Type B pancreatic cell (in vitro differentiated cells): ENCODE results near the gene SARS1. TPM values are rescaled to one million over a fixed set of nuclear protein-coding genes. Genes with fewer than 3 reads are reported as not detected.
A peak's percentile ranks its signal among the peaks of the same experiment; 100 is the strongest.

Experiments used
- DNase-seq: peaks from one replicate; pipeline ENCODE4 v3.0.0; 2021; ENCODE audit warnings: mixed read lengths; ENCODE audit not compliant: unreplicated experiment; ENCODE audit errors: extremely low spot score
- H3K27ac Mint-ChIP-seq: 2 replicates; pipeline ENCODE4 v1.8.0; 2021; ENCODE audit warnings: mild to moderate bottlenecking, mixed read lengths
- H3K27me3 Mint-ChIP-seq: 2 replicates; pipeline ENCODE4 v1.8.0; 2021; ENCODE audit warnings: mixed read lengths
- H3K36me3 Mint-ChIP-seq: 2 replicates; pipeline ENCODE4 v1.8.0; 2021; ENCODE audit warnings: mixed read lengths
- H3K4me1 Mint-ChIP-seq: one replicate; pipeline ENCODE4 v1.8.0; 2021; ENCODE audit warnings: mixed read lengths; ENCODE audit not compliant: unreplicated experiment
- H3K4me3 Mint-ChIP-seq: 2 replicates; pipeline ENCODE4 v1.8.0; 2021; ENCODE audit warnings: mild to moderate bottlenecking, mixed read lengths
- H3K9me3 Mint-ChIP-seq: 2 replicates; pipeline ENCODE4 v1.8.0; 2021; ENCODE audit warnings: mixed read lengths
- CTCF ChIP-seq: fragments of 200-600 bp; sonication (generic); conservative IDR thresholded peaks from 2 replicates; pipeline ENCODE4 v1.5.0; 2021; ENCODE audit warnings: antibody characterized with exemption, mild to moderate bottlenecking
- total RNA-seq: library from RNA; stranded (reverse); gene quantifications from 2 replicates; pipeline ENCODE4 v1.2.1, GENCODE V29; 2021; ENCODE audit warnings: low replicate concordance

SARS1 gene
- total RNA-seq, 1 donor from 2014 or later: 136 TPM

DNA sequence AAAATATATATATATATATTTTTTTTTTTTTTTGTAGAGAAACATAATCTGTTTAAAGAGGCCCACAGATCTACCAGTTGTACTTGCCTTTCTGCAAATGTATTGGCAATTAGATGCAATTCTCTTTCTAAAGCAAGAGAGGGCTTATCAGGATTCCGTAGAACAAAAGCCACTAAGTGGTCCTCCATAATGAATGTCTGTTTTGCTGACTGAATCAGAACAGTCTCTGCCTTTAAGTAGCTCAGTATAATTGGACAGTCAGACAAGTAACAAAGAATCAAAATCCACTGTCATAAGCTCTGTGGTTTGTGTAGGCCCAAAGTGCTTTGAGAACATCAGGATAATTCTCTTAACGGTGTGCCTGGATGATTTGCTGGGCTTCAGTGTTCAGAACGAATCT lies 17.3 kb downstream of the SARS1 start:
- DNase-seq: no peak
- no peaks in the 10 kb centered on the region for H3K4me1 Mint-ChIP-seq
- H3K36me3 Mint-ChIP-seq: peaks cover 23% of the 10 kb centered on the region
- no peaks in the 10 kb centered on the region for H3K9me3 Mint-ChIP-seq
- no peak for TF ChIP-seq CTCF
- H3K27ac Mint-ChIP-seq: no peak overlapping the region
- no peak overlapping the region for H3K4me3 Mint-ChIP-seq
- H3K27me3 Mint-ChIP-seq: no peaks in the 10 kb centered on the region

GRCh38 chr1:109235137-109235536 lies 21.4 kb downstream of the SARS1 start:
- no peaks in the 10 kb centered on the region for H3K27me3 Mint-ChIP-seq
- H3K9me3 Mint-ChIP-seq: no peaks in the 10 kb centered on the region
- no peak for DNase-seq
- H3K36me3 Mint-ChIP-seq: peaks cover 27% of the 10 kb centered on the region
- no peak overlapping the region for H3K4me3 Mint-ChIP-seq
- no peak for TF ChIP-seq CTCF
- H3K27ac Mint-ChIP-seq: no peak overlapping the region
- H3K4me1 Mint-ChIP-seq: no peaks in the 10 kb centered on the region

DNA sequence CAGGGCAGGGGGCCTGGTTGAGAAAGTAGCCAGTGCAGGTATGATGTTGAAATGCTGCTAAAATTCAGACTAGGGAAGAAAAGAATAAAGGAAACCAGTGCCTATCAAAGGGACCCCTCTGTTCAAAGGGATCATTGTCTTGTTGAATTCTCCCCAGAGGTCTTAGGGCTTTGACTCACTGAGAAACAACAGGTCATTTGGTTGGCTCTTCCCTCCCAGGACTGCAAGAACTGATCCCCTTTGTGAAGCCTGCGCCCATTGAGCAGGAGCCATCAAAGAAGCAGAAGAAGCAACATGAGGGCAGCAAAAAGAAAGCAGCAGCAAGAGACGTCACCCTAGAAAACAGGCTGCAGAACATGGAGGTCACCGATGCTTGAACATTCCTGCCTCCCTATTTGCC lies 23.8 kb downstream of the SARS1 start:
- Mint-ChIP-seq H3K9me3 (no peaks in the 10 kb centered on the region), H3K27me3 (peaks cover 3% of the 10 kb centered on the region), H3K27ac (no peak overlapping the region), H3K4me3 (no peak overlapping the region), H3K4me1 (peaks cover 12% of the 10 kb centered on the region), H3K36me3 (peaks cover 16% of the 10 kb centered on the region)
- no peak for TF ChIP-seq CTCF
- no peak for DNase-seq

GRCh38 chr1:109238382-109238781 lies 24.7 kb downstream of the SARS1 start:
- H3K27ac Mint-ChIP-seq: peak overlapping the region; percentile 71
- peaks cover 14% of the 10 kb centered on the region for H3K36me3 Mint-ChIP-seq

DNA sequence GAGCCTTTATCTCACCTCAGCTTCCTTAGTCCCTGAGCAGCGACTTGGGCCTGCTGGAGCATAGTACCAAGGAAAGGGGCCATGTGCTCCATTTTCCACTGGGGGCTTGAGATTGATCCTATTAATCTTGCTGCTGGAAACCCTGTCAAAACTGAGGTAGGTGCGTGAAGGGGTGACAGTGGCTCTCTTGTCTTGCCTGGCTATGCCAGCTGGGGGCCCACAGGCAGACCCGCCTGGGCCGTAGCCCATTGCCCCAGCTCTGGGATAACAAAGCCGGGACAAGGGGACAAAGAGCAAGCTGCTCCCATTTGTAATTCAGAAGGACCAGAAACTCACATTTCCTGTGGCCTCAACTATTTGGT lies 25.3 kb downstream of the SARS1 start:
- peaks cover 19% of the 10 kb centered on the region for H3K4me1 Mint-ChIP-seq
- peak overlapping the region; percentile 71 for H3K27ac Mint-ChIP-seq
- no peak for DNase-seq
- H3K27me3 Mint-ChIP-seq: peaks cover 3% of the 10 kb centered on the region
- H3K36me3 Mint-ChIP-seq: peaks cover 14% of the 10 kb centered on the region
- H3K4me3 Mint-ChIP-seq: no peak overlapping the region
- no peaks in the 10 kb centered on the region for H3K9me3 Mint-ChIP-seq
- no peak for TF ChIP-seq CTCF

More at GRCh38 chr1:109238382-109238781, 24.7 kb downstream of the SARS1 start:
- peaks cover 3% of the 10 kb centered on the region for H3K27me3 Mint-ChIP-seq
- no peaks in the 10 kb centered on the region for H3K9me3 Mint-ChIP-seq
- TF ChIP-seq CTCF: no peak
- no peak overlapping the region for H3K4me3 Mint-ChIP-seq
- peaks cover 17% of the 10 kb centered on the region for H3K4me1 Mint-ChIP-seq
- DNase-seq: no peak
